B cell (primary cell): ENCODE data around the gene EFCC1.

Source experiments
- CTCF ChIP-seq: fragments of 200-600 bp; IDR thresholded peaks from one replicate; pipeline ENCODE4 v1.8.0; 2022; ENCODE audit warnings: antibody characterized with exemption, mild to moderate bottlenecking
- EZH2 ChIP-seq: IDR thresholded peaks from 2 replicates; pipeline ENCODE4 v1.6.1; 2012; ENCODE audit warnings: borderline replicate concordance, low read depth, mild to moderate bottlenecking, moderate library complexity, low read length; ENCODE audit not compliant: insufficient read depth, poor library complexity, severe bottlenecking

GRCh38 chr3:129013491-129013891 lies 12.4 kb downstream of the EFCC1 start:
- TF ChIP-seq CTCF (no peak), EZH2 (no peak)
